ENCODE measurements around the gene XRCC3.

GRCh38 chr14:103730490-103731035, 15.3 kb upstream of the XRCC3 start:
- TF ChIP-seq CTCF (IDR thresholded peaks at IDR 0.05; ENCODE audit: extremely low read depth in 1 of 2, insufficient read depth in 1 of 2, low read depth in 1 of 2, low read length in 2 of 2) (peak in 1 of 2 donors; percentile 18), EZH2 (IDR thresholded peaks at IDR 0.05; ENCODE audit: borderline replicate concordance, low read depth, low read length, severe bottlenecking) (no peak), POLR2A (IDR thresholded peaks at IDR 0.05; ENCODE audit: low read depth, low read length) (no peak)

Measured in endothelial cell of umbilical vein (primary cell).